GM12864 (cell line): ENCODE measurements around the gene TMEM86B.

Experiments used
- DNase-seq: peaks from one replicate; pipeline ENCODE4 v3.0.0-alpha.2; 2011; ENCODE audit warnings: low read depth
- H3K4me3 ChIP-seq: 2 replicates; pipeline ENCODE4 v1.5.1; 2011; ENCODE audit warnings: mild to moderate bottlenecking, low read depth, low read length, control low read depth
- CTCF ChIP-seq: IDR thresholded peaks from 2 replicates; pipeline ENCODE4 v1.5.1; 2011; ENCODE audit warnings: low read depth, mild to moderate bottlenecking, moderate library complexity, low read length, control low read depth, inconsistent platforms; ENCODE audit errors: missing control alignments

The TMEM86B gene

GRCh38 chr19:55196803-55197202 is 31.8 kb downstream of the TMEM86B start:
- DNase-seq, result no peak
- TF ChIP-seq CTCF, result no peak
- no peak overlapping the region for H3K4me3 ChIP-seq

- H3K4me3 ChIP-seq, result no peak overlapping the region
- TF ChIP-seq CTCF, result no peak
- no peak for DNase-seq
These were observed 35.1 kb downstream of the TMEM86B start for GRCh38 chr19:55193481-55193880.

GRCh38 chr19:55189403-55189835 is 39.1 kb downstream of the TMEM86B start:
- DNase-seq, result no peak
- TF ChIP-seq CTCF, result no peak
- no peak overlapping the region for H3K4me3 ChIP-seq

GRCh38 chr19:55188625-55189024 is 39.9 kb downstream of the TMEM86B start:
- DNase-seq, result no peak
- no peak for TF ChIP-seq CTCF
- no peak overlapping the region for H3K4me3 ChIP-seq

- H3K4me3 ChIP-seq, result no peak overlapping the region
- no peak for DNase-seq
- TF ChIP-seq CTCF, result no peak
These were observed 42.5 kb downstream of the TMEM86B start for GRCh38 chr19:55186080-55186479.

GRCh38 chr19:55181740-55182139 is 46.8 kb downstream of the TMEM86B start:
- no peak for DNase-seq
- H3K4me3 ChIP-seq, result no peak overlapping the region
- TF ChIP-seq CTCF, result no peak

GRCh38 chr19:55179606-55180484 is 48.7 kb downstream of the TMEM86B start, which contains the start of gene SYT5:
Gene SYT5 (minus strand): TSS chr19:55180289. CDS start chr19:55179041, 1,248 bp downstream.
- TF ChIP-seq CTCF, result no peak
- DNase-seq, result no peak
- peak within 1 kb of the TSS; percentile 20 for H3K4me3 ChIP-seq
